SK-N-MC (cell line): Measurements from ENCODE around the gene PCDHA5.
A peak's percentile ranks its signal among the peaks of the same experiment; 100 is the strongest.
"Not testable (repeated sequence)": the region's sequence is repeated elsewhere in the genome, so short reads cannot be mapped to it uniquely, and the experiment has no call there.

Experiments
- DNase-seq: peaks from one replicate; pipeline ENCODE4 v3.0.0-alpha.2; 2011; ENCODE audit warnings: low read depth, low spot score
- H3K27ac ChIP-seq: fragments of 200-600 bp; sonication (generic); 2 replicates; pipeline ENCODE4 v1.5.1; 2016; ENCODE audit warnings: mixed run types
- H3K36me3 ChIP-seq: fragments of 200-600 bp; sonication (generic); 2 replicates; pipeline ENCODE4 v1.6.1; 2017; ENCODE audit warnings: antibody characterized with exemption, low read length, mixed read lengths; ENCODE audit not compliant: insufficient read depth
- H3K4me3 ChIP-seq: fragments of 200-600 bp; sonication (generic); 2 replicates; pipeline ENCODE4 v1.5.1; 2016
- H3K9ac ChIP-seq: fragments of 200-600 bp; sonication (generic); 2 replicates; pipeline ENCODE4 v1.8.0; 2017; ENCODE audit warnings: mixed run types, mixed read lengths; ENCODE audit not compliant: insufficient read length
- H3K9me3 ChIP-seq: fragments of 200-600 bp; sonication (generic); 2 replicates; pipeline ENCODE4 v1.6.1; 2017; ENCODE audit warnings: low read depth, mild to moderate bottlenecking, antibody characterized with exemption, low read length, moderate library complexity, mixed read lengths
- EZH2 ChIP-seq: fragments of 200-600 bp; sonication (generic); IDR thresholded peaks from one replicate; pipeline ENCODE4 v1.6.1; 2017; ENCODE audit warnings: antibody characterized with exemption
- FOXP2 ChIP-seq: optimal IDR thresholded peaks from 2 replicates; pipeline ENCODE3; 2011; ENCODE audit warnings: mild to moderate bottlenecking, moderate library complexity; ENCODE audit not compliant: insufficient read depth; ENCODE audit errors: extremely low read length, control extremely low read depth
- POLR2AphosphoS5 ChIP-seq: IDR thresholded peaks from 2 replicates; pipeline ENCODE4 v1.6.1; 2012; ENCODE audit warnings: mild to moderate bottlenecking, low read depth, low read length, borderline replicate concordance

Gene PCDHA5

GRCh38 chr5:140796718-140797095 is 24.7 kb upstream of the PCDHA5 start:
- Histone ChIP-seq H3K4me3 (no peak overlapping the region), H3K27ac (no peak overlapping the region), H3K9me3 (no peaks in the 10 kb centered on the region; the same call in 1 of the 2 replicates), H3K9ac (no peak overlapping the region), H3K36me3 (no peaks in the 10 kb centered on the region)
- TF ChIP-seq POLR2AphosphoS5 (no peak), EZH2 (no peak), FOXP2 (no peak)
- DNase-seq, result no peak

- DNase-seq, result no peak
- Histone ChIP-seq H3K27ac (no peak within 1 kb of the TSS), H3K9ac (no peak within 1 kb of the TSS), H3K9me3 (no peaks in the 10 kb centered on the region), H3K4me3 (no peak within 1 kb of the TSS), H3K36me3 (no peaks in the 10 kb centered on the region)
- TF ChIP-seq POLR2AphosphoS5, result no peak
- no peak for TF ChIP-seq EZH2
- no peak for TF ChIP-seq FOXP2
These were observed 20.5 kb upstream of the PCDHA5 start, which contains the start of gene PCDHA3 for GRCh38 chr5:140800816-140801493. PCDHA3 (plus strand) TSS chr5:140801057.

GRCh38 chr5:140801494-140801841 is 19.9 kb upstream of the PCDHA5 start:
- H3K9ac ChIP-seq, result no peak overlapping the region

GRCh38 chr5:140802381-140802780 is 19.0 kb upstream of the PCDHA5 start:
- H3K9me3 ChIP-seq, H3K27ac ChIP-seq, H3K36me3 ChIP-seq, H3K4me3 ChIP-seq, DNase-seq, H3K9ac ChIP-seq: not testable (repeated sequence)

More at GRCh38 chr5:140801494-140801841, 19.9 kb upstream of the PCDHA5 start:
- DNase-seq, result no peak
- TF ChIP-seq POLR2AphosphoS5 (no peak), EZH2 (no peak), FOXP2 (no peak)
- H3K36me3 ChIP-seq, result no peaks in the 10 kb centered on the region
- H3K4me3 ChIP-seq, result no peak overlapping the region
- H3K27ac ChIP-seq, result no peak overlapping the region
- no peaks in the 10 kb centered on the region for H3K9me3 ChIP-seq

GRCh38 chr5:140802781-140803271 is 18.6 kb upstream of the PCDHA5 start:
- H3K4me3 ChIP-seq, result no peak overlapping the region
- no peak for DNase-seq
- TF ChIP-seq POLR2AphosphoS5, result no peak
- TF ChIP-seq FOXP2, result no peak
- TF ChIP-seq EZH2, result no peak
- H3K36me3 ChIP-seq, result no peaks in the 10 kb centered on the region
- no peak overlapping the region for H3K27ac ChIP-seq
- no peaks in the 10 kb centered on the region for H3K9me3 ChIP-seq
- H3K9ac ChIP-seq, result no peak overlapping the region

GRCh38 chr5:140806834-140807775 is 14.3 kb upstream of the PCDHA5 start, which contains the start of gene PCDHA4:
PCDHA4 (plus strand) TSS chr5:140807068.
- H3K9ac ChIP-seq, result peak within 1 kb of the TSS; percentile 88
- peak within 1 kb of the TSS; percentile 97 for H3K4me3 ChIP-seq
- TF ChIP-seq POLR2AphosphoS5 (peak; percentile 46; the same call in 1 of the 2 replicates), FOXP2 (no peak)
- peak; percentile 51 for DNase-seq
- H3K36me3 ChIP-seq, result no peaks in the 10 kb centered on the region
- no peak within 1 kb of the TSS for H3K27ac ChIP-seq
- H3K9me3 ChIP-seq, result no peaks in the 10 kb centered on the region

GRCh38 chr5:140808241-140808888 is 13.0 kb upstream of the PCDHA5 start:
- not testable (repeated sequence) for H3K27ac ChIP-seq, H3K9ac ChIP-seq, H3K9me3 ChIP-seq, H3K36me3 ChIP-seq, H3K4me3 ChIP-seq, DNase-seq

- no peak for DNase-seq
- H3K27ac ChIP-seq, result no peak overlapping the region
- no peak for TF ChIP-seq EZH2
- no peak for TF ChIP-seq POLR2AphosphoS5
- no peak for TF ChIP-seq FOXP2
- H3K36me3 ChIP-seq, result no peaks in the 10 kb centered on the region
- H3K4me3 ChIP-seq, result no peak overlapping the region
- H3K9me3 ChIP-seq, result no peaks in the 10 kb centered on the region
- no peak overlapping the region for H3K9ac ChIP-seq
These were observed 12.5 kb upstream of the PCDHA5 start for GRCh38 chr5:140808889-140809291.
